ENCODE measurements around the gene ACOT2.
"Not testable (repeated sequence)": the region's sequence is repeated elsewhere in the genome, so short reads cannot be mapped to it uniquely, and the experiment has no call there.

ACOT2 gene

DNA sequence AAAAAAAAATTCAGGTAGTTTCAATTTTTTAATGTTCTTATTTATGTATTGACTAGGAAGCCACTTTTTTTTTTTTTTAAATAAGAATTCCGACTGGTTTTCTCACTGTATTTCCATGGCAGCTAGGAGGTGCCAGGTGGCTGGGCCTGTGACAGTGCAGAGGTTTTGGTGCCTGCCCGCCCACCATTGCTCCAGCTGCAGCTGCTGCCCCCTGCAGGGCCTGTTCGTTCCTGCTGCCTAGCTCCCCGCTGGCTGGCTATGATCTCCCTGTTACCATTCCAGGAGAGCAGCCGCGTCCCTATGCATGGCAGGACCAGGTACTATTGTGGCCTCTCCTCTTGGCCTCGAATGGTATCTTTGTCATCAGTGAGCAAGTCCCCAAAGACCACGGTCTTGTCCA, 1.9 kb downstream of the ACOT2 start:
- H3K36me3 ChIP-seq (ENCODE audit: insufficient read depth, low read length); H3K27ac ChIP-seq (ENCODE audit: low read depth, low read length); H3K9me3 ChIP-seq (ENCODE audit: insufficient read depth, low read depth, low read length); H3K4me1 ChIP-seq (ENCODE audit: insufficient read depth, low read length); H3K9ac ChIP-seq (ENCODE audit: low read depth, low read length); H3K4me3 ChIP-seq (ENCODE audit: low read length): not testable (repeated sequence)
- 30% methylated on average over 7 of the region's 8 CpGs for WGBS
- peaks cover 22% of the 10 kb centered on the region for H3K27me3 ChIP-seq (ENCODE audit: insufficient read depth, low read length)

DNA sequence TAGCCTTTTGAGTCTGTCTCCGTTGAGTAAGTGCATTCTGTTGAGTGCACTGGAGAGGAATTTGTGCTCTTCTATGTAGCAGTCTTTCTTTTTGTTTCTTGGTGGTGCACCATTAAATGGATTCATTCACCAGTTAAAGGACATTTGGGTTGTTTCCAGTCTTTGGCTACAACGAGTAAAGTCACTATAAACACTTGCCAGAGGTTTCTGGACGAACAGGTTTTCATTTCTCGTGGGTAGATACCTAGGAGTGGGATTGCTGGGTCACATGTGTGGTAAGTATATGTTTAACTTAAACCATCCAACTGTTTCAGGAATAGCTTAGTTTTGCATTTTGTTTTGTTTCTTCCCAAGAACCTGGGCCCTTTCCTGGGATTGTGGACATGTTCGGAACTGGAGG, 4.0 kb downstream of the ACOT2 start:
- H3K27ac ChIP-seq (ENCODE audit: low read depth, low read length): not testable (repeated sequence)

DNA sequence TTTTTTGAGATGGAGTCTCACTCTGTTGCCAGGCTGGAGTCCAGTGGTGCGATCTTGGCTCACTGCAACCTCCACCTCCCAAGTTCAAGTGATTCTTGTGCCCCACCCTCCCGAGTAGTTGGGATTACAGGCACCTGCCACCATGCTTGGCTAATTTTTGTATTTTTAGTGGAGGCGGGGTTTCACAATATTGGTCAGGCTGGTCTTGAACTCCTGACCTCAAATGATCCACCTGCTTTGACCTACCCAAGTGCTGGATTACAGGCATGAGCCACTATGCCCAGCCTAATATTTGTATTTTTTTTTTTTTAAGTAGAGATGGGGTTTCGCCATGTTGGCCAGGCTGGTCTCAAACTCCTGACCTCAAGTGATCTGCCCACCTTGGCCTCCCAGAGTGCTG, 4.7 kb downstream of the ACOT2 start:
- not testable (repeated sequence) for H3K36me3 ChIP-seq (ENCODE audit: insufficient read depth, low read length); H3K9me3 ChIP-seq (ENCODE audit: insufficient read depth, low read depth, low read length); H3K4me3 ChIP-seq (ENCODE audit: low read length); H3K27ac ChIP-seq (ENCODE audit: low read depth, low read length); H3K9ac ChIP-seq (ENCODE audit: low read depth, low read length); H3K4me1 ChIP-seq (ENCODE audit: insufficient read depth, low read length); H3K27me3 ChIP-seq (ENCODE audit: insufficient read depth, low read length)
- WGBS: 93% methylated on average over 3 of the region's 4 CpGs

More for the DNA sequence above, 4.0 kb downstream of the ACOT2 start:
- not testable (repeated sequence) for H3K9ac ChIP-seq (ENCODE audit: low read depth, low read length); H3K4me3 ChIP-seq (ENCODE audit: low read length); H3K9me3 ChIP-seq (ENCODE audit: insufficient read depth, low read depth, low read length); H3K36me3 ChIP-seq (ENCODE audit: insufficient read depth, low read length); H3K4me1 ChIP-seq (ENCODE audit: insufficient read depth, low read length)
- 96% methylated on average over 5 of the region's 5 CpGs for WGBS
- peaks cover 13% of the 10 kb centered on the region for H3K27me3 ChIP-seq (ENCODE audit: insufficient read depth, low read length)

DNA sequence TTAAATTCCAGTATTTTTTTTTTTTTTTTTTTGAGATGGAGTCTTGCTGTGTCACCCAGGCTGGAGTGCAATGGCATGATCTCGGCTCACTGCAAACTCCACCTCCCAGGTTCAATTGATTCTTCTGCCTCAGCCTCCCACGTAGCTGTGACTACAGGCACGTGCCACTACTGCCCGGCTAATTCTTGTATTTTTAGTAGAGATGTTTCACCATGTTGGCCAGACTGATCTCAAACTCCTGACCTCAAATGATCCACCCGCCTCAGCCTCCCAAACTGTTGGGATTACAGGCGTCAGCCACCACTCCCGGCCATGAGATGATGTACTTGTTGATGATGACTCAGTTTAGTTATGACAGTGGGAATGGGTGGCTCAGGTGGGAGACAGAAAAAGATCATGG, 5.2 kb downstream of the ACOT2 start:
- H3K4me1 ChIP-seq (ENCODE audit: insufficient read depth, low read length); H3K4me3 ChIP-seq (ENCODE audit: low read length); H3K9me3 ChIP-seq (ENCODE audit: insufficient read depth, low read depth, low read length); H3K27ac ChIP-seq (ENCODE audit: low read depth, low read length); H3K9ac ChIP-seq (ENCODE audit: low read depth, low read length); H3K36me3 ChIP-seq (ENCODE audit: insufficient read depth, low read length); H3K27me3 ChIP-seq (ENCODE audit: insufficient read depth, low read length): not testable (repeated sequence)
- 93% methylated on average over 7 of the region's 7 CpGs for WGBS

DNA sequence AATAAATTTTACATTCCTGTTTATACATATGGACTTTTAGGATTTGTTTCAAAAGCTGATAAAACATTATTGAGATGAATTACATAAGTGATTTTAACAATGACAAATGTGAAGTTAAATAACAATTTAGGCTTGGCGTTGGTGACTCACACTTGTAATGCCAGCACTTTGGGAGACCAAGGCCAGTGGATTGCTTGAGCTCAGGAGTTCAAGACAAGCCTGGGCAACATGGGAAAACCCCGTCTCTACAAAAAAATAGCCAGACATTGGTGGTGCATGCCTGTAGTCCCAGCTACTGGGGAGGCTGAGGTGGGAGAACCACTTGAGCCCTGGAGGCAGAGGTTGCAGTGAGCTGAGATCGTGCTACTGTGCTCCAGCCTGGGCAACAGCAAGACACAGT, 7.4 kb downstream of the ACOT2 start:
- no peak overlapping the region for H3K27ac ChIP-seq (ENCODE audit: low read depth, low read length)
- no peaks in the 10 kb centered on the region for H3K9me3 ChIP-seq (ENCODE audit: insufficient read depth, low read depth, low read length)
- no peak overlapping the region for H3K4me3 ChIP-seq (ENCODE audit: low read length)
- WGBS: 90% methylated on average over 3 of the region's 3 CpGs
- no peaks in the 10 kb centered on the region for H3K27me3 ChIP-seq (ENCODE audit: insufficient read depth, low read length)
- no peak overlapping the region for H3K9ac ChIP-seq (ENCODE audit: low read depth, low read length)
- H3K36me3 ChIP-seq (ENCODE audit: insufficient read depth, low read length): 0 out of 2 replicates have a peak, but pooled peaks cover 4% of the 10 kb centered on the region
- no peaks in the 10 kb centered on the region for H3K4me1 ChIP-seq (ENCODE audit: insufficient read depth, low read length)

DNA sequence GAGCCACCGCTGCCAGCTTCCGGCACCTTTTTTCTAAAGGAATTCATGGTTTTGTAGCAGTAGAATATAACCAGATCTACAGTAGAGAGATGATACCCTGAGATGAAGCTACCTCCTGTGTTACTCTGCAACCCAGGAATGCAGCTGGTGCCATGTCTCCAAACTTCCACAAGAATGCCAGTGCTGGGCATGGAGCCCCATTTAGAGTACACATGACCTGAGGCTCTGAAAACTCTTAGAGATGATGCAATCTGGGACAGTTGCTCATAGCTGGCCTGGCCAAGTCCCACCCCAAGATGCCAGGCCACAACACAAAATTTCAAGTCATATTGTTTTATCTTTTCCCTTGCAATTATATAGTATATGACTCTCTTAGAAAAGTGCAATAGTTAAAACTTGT, 8.2 kb downstream of the ACOT2 start:
- not testable (repeated sequence) for H3K4me3 ChIP-seq (ENCODE audit: low read length); H3K9ac ChIP-seq (ENCODE audit: low read depth, low read length); H3K4me1 ChIP-seq (ENCODE audit: insufficient read depth, low read length); H3K36me3 ChIP-seq (ENCODE audit: insufficient read depth, low read length); H3K27ac ChIP-seq (ENCODE audit: low read depth, low read length); H3K9me3 ChIP-seq (ENCODE audit: insufficient read depth, low read depth, low read length); H3K27me3 ChIP-seq (ENCODE audit: insufficient read depth, low read length)
- WGBS: no CpG with 5 or more reads among the region's 2 CpGs

DNA sequence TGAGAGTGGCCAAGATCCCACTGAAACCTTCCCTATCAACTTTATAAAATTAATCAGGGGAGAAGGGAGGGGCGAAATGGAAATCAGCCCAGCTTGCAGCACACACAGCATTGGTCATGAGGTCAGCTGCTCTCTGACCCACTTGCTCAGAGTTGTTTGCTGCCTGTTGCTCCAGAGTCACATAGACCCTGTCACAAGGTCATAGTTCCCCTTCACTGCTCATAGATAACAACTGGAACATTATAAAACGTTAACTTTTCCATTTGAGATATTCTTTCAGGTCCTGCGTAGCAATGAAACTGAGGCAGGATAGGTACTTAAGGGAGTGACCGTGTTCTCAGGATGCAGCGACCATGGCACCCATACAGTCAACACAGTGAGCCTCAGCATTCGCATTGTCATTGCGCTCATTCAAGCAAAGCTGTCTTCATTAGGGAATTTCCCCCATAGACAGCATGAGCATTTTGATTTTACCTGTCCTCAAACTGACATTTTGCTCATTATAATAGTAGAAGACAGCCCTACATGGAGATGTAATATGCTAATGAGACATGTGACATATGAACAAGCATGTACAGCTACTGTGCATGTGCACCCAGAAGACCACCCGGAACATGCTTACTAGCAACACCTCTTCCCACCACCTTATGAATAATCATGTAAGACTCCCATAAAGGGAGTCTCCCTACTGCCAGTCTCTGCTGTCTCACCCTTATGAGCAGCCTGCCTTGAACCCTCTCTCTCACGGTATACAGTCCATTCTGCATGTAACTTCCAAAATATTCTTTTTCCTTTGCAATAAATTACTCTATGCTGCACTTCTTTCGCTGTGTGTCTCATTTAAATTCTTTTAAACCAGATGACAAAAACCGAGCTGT, 13.3 kb downstream of the ACOT2 start:
- H3K4me3 ChIP-seq (ENCODE audit: low read length); H3K27me3 ChIP-seq (ENCODE audit: insufficient read depth, low read length); H3K27ac ChIP-seq (ENCODE audit: low read depth, low read length); H3K9ac ChIP-seq (ENCODE audit: low read depth, low read length); H3K4me1 ChIP-seq (ENCODE audit: insufficient read depth, low read length); H3K9me3 ChIP-seq (ENCODE audit: insufficient read depth, low read depth, low read length); H3K36me3 ChIP-seq (ENCODE audit: insufficient read depth, low read length): not testable (repeated sequence)
- 82% methylated on average over 8 of the region's 11 CpGs for WGBS

DNA sequence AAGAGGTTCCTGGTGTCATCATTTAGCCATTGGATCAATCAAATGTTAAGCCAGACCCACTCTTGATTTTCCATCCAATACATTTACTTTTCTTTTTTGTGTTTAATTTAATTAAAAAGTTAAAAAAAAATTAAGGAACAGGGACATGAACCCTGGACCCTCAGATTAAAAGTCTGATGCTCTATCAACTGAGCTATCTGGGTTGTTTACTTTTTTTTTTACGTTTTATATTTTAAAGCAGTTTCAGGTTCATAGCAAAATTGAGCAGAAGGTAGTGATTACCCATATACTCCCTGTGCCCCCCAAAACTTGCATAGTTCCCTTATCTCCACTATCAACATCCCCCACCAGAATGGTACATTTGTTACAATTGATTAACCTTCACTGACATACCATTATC, 19.7 kb downstream of the ACOT2 start:
- H3K27me3 ChIP-seq (ENCODE audit: insufficient read depth, low read length): peaks cover 23% of the 10 kb centered on the region
- no peaks in the 10 kb centered on the region for H3K4me1 ChIP-seq (ENCODE audit: insufficient read depth, low read length)
- no peak overlapping the region for H3K27ac ChIP-seq (ENCODE audit: low read depth, low read length)
- no peak overlapping the region for H3K4me3 ChIP-seq (ENCODE audit: low read length)
- no peak overlapping the region for H3K9ac ChIP-seq (ENCODE audit: low read depth, low read length)
- H3K36me3 ChIP-seq (ENCODE audit: insufficient read depth, low read length): no peaks in the 10 kb centered on the region
- no peaks in the 10 kb centered on the region for H3K9me3 ChIP-seq (ENCODE audit: insufficient read depth, low read depth, low read length)
- WGBS: 100% methylated on average over 1 of the region's 1 CpG

DNA sequence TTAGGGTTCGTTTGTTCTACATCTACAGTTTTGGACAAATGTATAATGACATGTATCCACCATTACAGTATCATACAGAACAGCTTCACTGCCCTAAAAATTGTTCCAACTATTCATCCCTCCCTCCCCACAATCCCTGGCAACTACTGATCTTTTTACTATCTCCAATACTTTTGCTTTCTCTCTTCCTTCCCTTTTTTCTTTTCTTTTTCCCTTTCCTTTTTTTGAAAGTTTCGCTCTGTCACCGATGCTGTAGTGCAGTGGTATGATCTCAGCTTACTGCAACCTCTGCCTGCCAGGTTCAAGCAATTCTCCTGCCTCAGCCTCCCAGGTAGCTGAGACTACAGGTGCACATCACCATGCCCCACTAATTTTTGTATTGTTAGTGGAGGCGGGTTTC, 20.1 kb downstream of the ACOT2 start:
- H3K9me3 ChIP-seq (ENCODE audit: insufficient read depth, low read depth, low read length): no peaks in the 10 kb centered on the region
- H3K4me1 ChIP-seq (ENCODE audit: insufficient read depth, low read length): no peaks in the 10 kb centered on the region
- no peak overlapping the region for H3K4me3 ChIP-seq (ENCODE audit: low read length)
- no peak overlapping the region for H3K27ac ChIP-seq (ENCODE audit: low read depth, low read length)
- no peak overlapping the region for H3K9ac ChIP-seq (ENCODE audit: low read depth, low read length)
- H3K36me3 ChIP-seq (ENCODE audit: insufficient read depth, low read length): no peaks in the 10 kb centered on the region
- H3K27me3 ChIP-seq (ENCODE audit: insufficient read depth, low read length): peaks cover 24% of the 10 kb centered on the region
- WGBS: 96% methylated on average over 4 of the region's 4 CpGs

DNA sequence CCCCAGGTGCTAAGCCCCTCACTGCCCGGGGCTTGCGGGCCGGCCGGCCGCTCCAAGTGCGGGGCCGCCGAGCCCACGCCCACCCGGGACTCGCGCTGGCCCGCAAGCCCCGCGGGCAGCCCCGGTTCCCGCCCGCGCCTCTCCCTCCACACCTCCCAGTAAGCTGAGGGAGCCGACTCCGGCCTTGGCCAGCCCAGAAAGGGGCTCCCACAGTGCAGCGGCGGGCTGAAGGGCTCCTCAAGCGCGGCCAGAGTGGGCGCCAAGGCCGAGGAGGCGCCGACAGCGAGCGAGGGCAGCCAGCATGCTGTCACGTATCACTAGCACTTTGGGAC, 21.6 kb downstream of the ACOT2 start:
- H3K4me1 ChIP-seq (ENCODE audit: insufficient read depth, low read length); H3K9ac ChIP-seq (ENCODE audit: low read depth, low read length); H3K36me3 ChIP-seq (ENCODE audit: insufficient read depth, low read length); H3K27ac ChIP-seq (ENCODE audit: low read depth, low read length); H3K4me3 ChIP-seq (ENCODE audit: low read length); H3K9me3 ChIP-seq (ENCODE audit: insufficient read depth, low read depth, low read length): not testable (repeated sequence)
- 97% methylated on average over 32 of the region's 32 CpGs for WGBS
- peaks cover 25% of the 10 kb centered on the region for H3K27me3 ChIP-seq (ENCODE audit: insufficient read depth, low read length)

DNA sequence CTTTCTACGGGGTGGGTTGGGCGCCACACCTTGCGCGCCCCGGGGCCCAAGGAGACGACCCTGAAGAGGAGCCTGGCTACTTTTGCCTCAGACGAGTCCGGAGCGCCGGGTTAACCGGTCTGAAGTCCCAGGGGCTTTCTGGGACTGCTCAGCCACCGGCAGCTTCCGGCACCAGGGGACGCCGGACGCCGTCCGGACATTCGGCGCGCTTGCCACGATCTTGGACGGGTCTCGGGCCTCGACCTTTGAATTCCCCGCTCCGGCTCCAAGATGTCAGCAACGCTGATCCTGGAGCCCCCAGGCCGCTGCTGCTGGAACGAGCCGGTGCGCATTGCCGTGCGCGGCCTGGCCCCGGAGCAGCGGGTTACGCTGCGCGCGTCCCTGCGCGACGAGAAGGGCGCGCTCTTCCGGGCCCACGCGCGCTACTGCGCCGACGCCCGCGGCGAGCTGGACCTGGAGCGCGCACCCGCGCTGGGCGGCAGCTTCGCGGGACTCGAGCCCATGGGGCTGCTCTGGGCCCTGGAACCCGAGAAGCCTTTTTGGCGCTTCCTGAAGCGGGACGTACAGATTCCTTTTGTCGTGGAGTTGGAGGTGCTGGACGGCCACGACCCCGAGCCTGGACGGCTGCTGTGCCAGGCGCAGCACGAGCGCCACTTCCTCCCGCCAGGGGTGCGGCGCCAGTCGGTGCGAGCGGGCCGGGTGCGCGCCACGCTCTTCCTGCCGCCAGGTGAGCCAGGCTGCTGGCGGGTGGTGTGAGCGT, 22.9 kb downstream of the ACOT2 start, which contains the start of gene ACOT4:
Gene ACOT4, plus strand, starts transcription at position 184 of the 760 bp plus-strand sequence. Its CDS starts 87 bp downstream, at position 271.
- H3K36me3 ChIP-seq (ENCODE audit: insufficient read depth, low read length): no peaks in the 10 kb centered on the region
- H3K27me3 ChIP-seq (ENCODE audit: insufficient read depth, low read length): peaks cover 25% of the 10 kb centered on the region
- WGBS: 4% methylated on average over 89 of the region's 89 CpGs
- peak within 1 kb of the TSS; percentile 75 for H3K9ac ChIP-seq (ENCODE audit: low read depth, low read length)
- no peaks in the 10 kb centered on the region for H3K4me1 ChIP-seq (ENCODE audit: insufficient read depth, low read length)
- no peak within 1 kb of the TSS for H3K27ac ChIP-seq (ENCODE audit: low read depth, low read length)
- no peaks in the 10 kb centered on the region for H3K9me3 ChIP-seq (ENCODE audit: insufficient read depth, low read depth, low read length)
- peak within 1 kb of the TSS; percentile 70 for H3K4me3 ChIP-seq (ENCODE audit: low read length)

Data from HUES64 (cell line).